ENCODE data around the gene LRP1B.

Gene LRP1B

GRCh38 chr2:141888987-141889555, 241.7 kb downstream of the LRP1B start:
- H3K4me3 ChIP-seq (ENCODE audit: low read length): no peak overlapping the region
- TF ChIP-seq, protein P1, sequence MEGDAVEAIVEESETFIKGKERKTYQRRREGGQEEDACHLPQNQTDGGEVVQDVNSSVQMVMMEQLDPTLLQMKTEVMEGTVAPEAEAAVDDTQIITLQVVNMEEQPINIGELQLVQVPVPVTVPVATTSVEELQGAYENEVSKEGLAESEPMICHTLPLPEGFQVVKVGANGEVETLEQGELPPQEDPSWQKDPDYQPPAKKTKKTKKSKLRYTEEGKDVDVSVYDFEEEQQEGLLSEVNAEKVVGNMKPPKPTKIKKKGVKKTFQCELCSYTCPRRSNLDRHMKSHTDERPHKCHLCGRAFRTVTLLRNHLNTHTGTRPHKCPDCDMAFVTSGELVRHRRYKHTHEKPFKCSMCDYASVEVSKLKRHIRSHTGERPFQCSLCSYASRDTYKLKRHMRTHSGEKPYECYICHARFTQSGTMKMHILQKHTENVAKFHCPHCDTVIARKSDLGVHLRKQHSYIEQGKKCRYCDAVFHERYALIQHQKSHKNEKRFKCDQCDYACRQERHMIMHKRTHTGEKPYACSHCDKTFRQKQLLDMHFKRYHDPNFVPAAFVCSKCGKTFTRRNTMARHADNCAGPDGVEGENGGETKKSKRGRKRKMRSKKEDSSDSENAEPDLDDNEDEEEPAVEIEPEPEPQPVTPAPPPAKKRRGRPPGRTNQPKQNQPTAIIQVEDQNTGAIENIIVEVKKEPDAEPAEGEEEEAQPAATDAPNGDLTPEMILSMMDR (conservative IDR thresholded peaks at IDR 0.05; ENCODE audit: low read depth, low read length): no peak
- no peak for DNase-seq (ENCODE audit: low read depth)

GRCh38 chr2:141887363-141887762, 243.5 kb downstream of the LRP1B start:
- no peak overlapping the region for H3K4me3 ChIP-seq (ENCODE audit: low read length)
- DNase-seq (ENCODE audit: low read depth): no peak
- TF ChIP-seq, protein P1 (conservative IDR thresholded peaks at IDR 0.05; ENCODE audit: low read depth, low read length): no peak

DNA sequence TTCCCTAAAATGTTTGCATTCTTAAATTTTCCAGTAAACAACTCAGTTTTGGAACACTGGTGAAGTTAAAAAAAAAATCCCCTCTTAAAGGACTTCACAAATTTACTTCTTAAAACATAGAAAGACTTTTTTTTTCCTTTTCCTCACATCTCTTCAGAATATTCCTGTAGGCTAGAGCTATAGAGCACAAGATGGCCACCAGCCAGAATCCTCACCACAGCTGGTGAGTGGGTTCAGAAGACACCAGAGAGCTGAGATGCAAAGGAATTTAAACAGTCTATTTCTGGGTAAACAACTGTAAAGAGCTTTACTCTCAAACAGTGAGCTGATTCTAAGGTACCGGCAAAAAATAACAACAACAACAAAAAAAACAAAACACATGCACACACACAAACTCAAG, 252.8 kb downstream of the LRP1B start:
- H3K4me3 ChIP-seq (ENCODE audit: low read length): no peak overlapping the region
- TF ChIP-seq, protein P1 (conservative IDR thresholded peaks at IDR 0.05; ENCODE audit: low read depth, low read length): no peak
- no peak for DNase-seq (ENCODE audit: low read depth)

- TF ChIP-seq, protein P1 (conservative IDR thresholded peaks at IDR 0.05; ENCODE audit: low read depth, low read length): no peak
- no peak for DNase-seq (ENCODE audit: low read depth)
- no peak overlapping the region for H3K4me3 ChIP-seq (ENCODE audit: low read length)
Observed at GRCh38 chr2:141871913-141872634, 258.7 kb downstream of the LRP1B start.

GRCh38 chr2:141869572-141869971, 261.2 kb downstream of the LRP1B start:
- no peak overlapping the region for H3K4me3 ChIP-seq (ENCODE audit: low read length)
- TF ChIP-seq, protein P1 (conservative IDR thresholded peaks at IDR 0.05; ENCODE audit: low read depth, low read length): no peak
- no peak for DNase-seq (ENCODE audit: low read depth)

DNA sequence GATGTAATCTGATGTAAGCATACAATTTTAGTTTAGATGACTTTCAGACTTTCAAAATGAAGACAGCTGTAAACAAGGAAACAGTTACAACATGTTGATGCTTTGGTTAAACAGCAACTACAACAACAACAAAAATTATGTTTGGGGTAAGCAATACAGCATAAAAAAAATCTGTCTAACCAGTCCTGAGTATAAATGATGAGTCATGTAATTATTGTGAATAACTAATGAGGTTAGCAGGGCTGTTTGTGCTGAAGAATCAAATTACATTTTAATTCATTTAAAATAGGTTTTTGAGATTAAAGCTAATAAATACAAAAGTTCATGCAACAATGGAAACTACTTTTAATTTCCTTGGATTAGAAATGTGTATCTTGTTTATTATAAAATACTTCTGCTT, 266.9 kb downstream of the LRP1B start:
- TF ChIP-seq, protein P1 (conservative IDR thresholded peaks at IDR 0.05; ENCODE audit: low read depth, low read length): no peak
- no peak for DNase-seq (ENCODE audit: low read depth)
- no peak overlapping the region for H3K4me3 ChIP-seq (ENCODE audit: low read length)
